GM18517 (cell line): Measurements from ENCODE around the gene MYO5C.

Source experiments
- ATAC-seq: cut with Tn5 transposase; IDR thresholded peaks from one replicate; pipeline ENCODE4 v1.9.1; 2021; ENCODE audit warnings: mild to moderate bottlenecking, moderate library complexity; ENCODE audit not compliant: unreplicated experiment

The MYO5C gene

GRCh38 chr15:52295421-52296001 is at the start of gene MYO5C:
Gene MYO5C (minus strand): TSS chr15:52295804. CDS start chr15:52295636, 168 bp downstream.
- no peak for ATAC-seq

- ATAC-seq: no peak
These were observed 49.0 kb upstream of the MYO5C start for GRCh38 chr15:52344592-52344991.

GRCh38 chr15:52343831-52344230 is 48.2 kb upstream of the MYO5C start:
- no peak for ATAC-seq

GRCh38 chr15:52340093-52340492 is 44.5 kb upstream of the MYO5C start:
- ATAC-seq: no peak

- no peak for ATAC-seq
These were observed 43.3 kb upstream of the MYO5C start for GRCh38 chr15:52338891-52339290.

- ATAC-seq: no peak
These were observed 42.5 kb upstream of the MYO5C start for GRCh38 chr15:52338058-52338457.

- ATAC-seq: no peak
These were observed 41.7 kb upstream of the MYO5C start for GRCh38 chr15:52337198-52337853.

GRCh38 chr15:52336529-52336928 is 40.9 kb upstream of the MYO5C start:
- no peak for ATAC-seq

- no peak for ATAC-seq
These were observed 39.0 kb upstream of the MYO5C start for GRCh38 chr15:52334491-52335160.

GRCh38 chr15:52331490-52332240 is 36.1 kb upstream of the MYO5C start:
- ATAC-seq: peak; percentile 82

- no peak for ATAC-seq
These were observed 34.4 kb upstream of the MYO5C start for GRCh38 chr15:52329987-52330386.

GRCh38 chr15:52329150-52329549 is 33.5 kb upstream of the MYO5C start:
- no peak for ATAC-seq

GRCh38 chr15:52328680-52329079 is 33.1 kb upstream of the MYO5C start:
- no peak for ATAC-seq

- no peak for ATAC-seq
These were observed 31.2 kb upstream of the MYO5C start for GRCh38 chr15:52326756-52327155.

GRCh38 chr15:52324109-52324508 is 28.5 kb upstream of the MYO5C start:
- ATAC-seq: no peak

GRCh38 chr15:52318729-52319500 is 23.3 kb upstream of the MYO5C start:
- no peak for ATAC-seq

- ATAC-seq: no peak
These were observed 22.1 kb upstream of the MYO5C start for GRCh38 chr15:52317688-52318087.

GRCh38 chr15:52317022-52317421 is 21.4 kb upstream of the MYO5C start:
- ATAC-seq: no peak

GRCh38 chr15:52309154-52309548 is 13.5 kb upstream of the MYO5C start:
- ATAC-seq: peak; percentile 55

- peak; percentile 72 for ATAC-seq
These were observed 13.0 kb upstream of the MYO5C start for GRCh38 chr15:52308446-52309153.
